ENCODE results near the gene FAF1. TPM values are rescaled to one million over a fixed set of nuclear protein-coding genes. Genes with fewer than 3 reads are reported as not detected.

Gene FAF1
- total and polyA plus RNA-seq, 2 of the 8 experiments (the other 6 are each of a cell fraction or from before 2014, with no cell fraction given), result 10.8 to 65.9 TPM

DNA sequence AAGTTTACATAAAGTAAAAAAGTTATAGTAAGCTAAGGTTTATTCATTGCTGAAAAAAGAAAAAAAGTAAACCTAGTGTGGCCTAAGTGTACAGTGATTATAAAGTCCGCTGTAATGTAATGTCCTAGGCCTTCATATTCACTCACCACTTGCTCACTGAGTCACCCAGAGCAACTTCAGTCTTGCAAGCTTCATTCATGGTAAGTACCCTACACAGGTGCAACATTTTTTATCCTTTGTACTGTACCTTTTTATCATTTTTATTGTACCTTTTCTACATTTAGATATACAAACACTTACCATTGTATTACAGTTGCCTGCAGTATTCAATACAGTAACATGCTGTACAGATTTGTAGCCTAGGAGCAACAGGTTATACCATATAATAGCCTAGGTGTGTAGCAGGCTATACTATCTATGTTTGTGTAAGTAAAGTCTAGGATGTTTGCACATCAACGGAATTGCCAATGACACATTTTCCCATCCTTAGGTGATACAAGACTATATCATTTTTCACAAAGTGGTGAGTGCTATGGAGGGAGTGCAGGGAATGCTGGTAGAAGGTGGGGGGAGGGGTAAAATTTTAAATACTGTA lies 478.8 kb downstream of the FAF1 start:
- no peaks in the 10 kb centered on the region for H3K27me3 ChIP-seq (replicated peaks in 1 of 4; ENCODE audit: control insufficient read depth in 3 of 4, extremely low read depth in 1 of 4, insufficient read depth in 3 of 4, low read length in 3 of 4)
- no peak overlapping the region for H4K91ac ChIP-seq (replicated peaks; ENCODE audit: insufficient read length, low read length)
- H3K56ac ChIP-seq (replicated peaks; ENCODE audit: insufficient read length, low read depth, low read length), result no peak overlapping the region
- DNase-seq (ENCODE audit: low read depth in 1 of 2, low spot score in 2 of 2) (no peak), FAIRE-seq (no peak)
- H3K9ac ChIP-seq (replicated peaks in 1 of 4; ENCODE audit: extremely low read depth in 1 of 4, low read depth in 3 of 4, low read length in 3 of 4), result no peak overlapping the region
- no peak overlapping the region for H3K4ac ChIP-seq (replicated peaks; ENCODE audit: insufficient read length, low read depth, low read length)
- H4K8ac ChIP-seq (ENCODE audit: extremely low read depth, insufficient read depth, low read length), result no peak overlapping the region
- H3K79me2 ChIP-seq (ENCODE audit: control insufficient read depth in 1 of 2, insufficient read depth in 2 of 2, low read length in 2 of 2), result no peaks in the 10 kb centered on the region
- no peak overlapping the region for H2BK120ac ChIP-seq (replicated peaks; ENCODE audit: low read depth, low read length)
- H3K18ac ChIP-seq (ENCODE audit: extremely low read depth, low read length), result no peak overlapping the region
- H3K23me2 ChIP-seq (ENCODE audit: low read depth, low read length), result no peaks in the 10 kb centered on the region
- no peak overlapping the region for H3K14ac ChIP-seq (ENCODE audit: insufficient read length)
- H3K9me3 ChIP-seq (ENCODE audit: insufficient read depth in 2 of 2, low read depth in 1 of 2, low read length in 1 of 2), result no peaks in the 10 kb centered on the region
- H3K79me1 ChIP-seq (ENCODE audit: low read depth, low read length), result no peaks in the 10 kb centered on the region
- no peak overlapping the region for H2AFZ ChIP-seq (ENCODE audit: low read length)
- H2BK15ac ChIP-seq (ENCODE audit: low read length), result no peak overlapping the region
- H2AK5ac ChIP-seq (ENCODE audit: low read depth, low read length), result no peak overlapping the region
- CTCF ChIA-PET (ENCODE audit: partially characterized antibody), result no interaction called here
- WGBS, 2 experiments (ENCODE audit: extremely low coverage in 1 of 2, insufficient coverage in 1 of 2, insufficient read length in 1 of 2, insufficient replicate concordance in 2 of 2, low coverage in 1 of 2, low lambda C conversion rate in 2 of 2, missing lambda C conversion rate in 1 of 2), result 89% methylated on average over 2 of the region's 2 CpGs; no CpG with 5 or more reads in 1 of the 2 experiments
- no peak overlapping the region for H2BK12ac ChIP-seq (ENCODE audit: low read depth, low read length)
- no peak overlapping the region for H3K23ac ChIP-seq (ENCODE audit: insufficient read length)
- peaks cover 0 to 4% (median 0%) of the 10 kb centered on the region in 4 experiments; a peak in 1 of 7 replicates for H3K4me1 ChIP-seq (replicated peaks in 1 of 4; ENCODE audit: control insufficient read depth in 3 of 4, insufficient read depth in 4 of 4, low read length in 3 of 4)
- no peaks in the 10 kb centered on the region for H3K36me3 ChIP-seq (ENCODE audit: control insufficient read depth in 2 of 4, insufficient read depth in 4 of 4, low read length in 3 of 4)
- POLR2A ChIA-PET (ENCODE audit: partially characterized antibody), result no interaction called here
- no peak overlapping the region for H3K4me3 ChIP-seq (ENCODE audit: extremely low read depth in 1 of 4, insufficient read depth in 2 of 4, low read depth in 3 of 4, low read length in 4 of 4)
- H3K27ac ChIP-seq (ENCODE audit: low read depth, low read length), result no peak overlapping the region
- no peak overlapping the region for H3K4me2 ChIP-seq (ENCODE audit: insufficient read depth in 1 of 2, low read depth in 2 of 2, low read length in 2 of 2)
- no peaks in the 10 kb centered on the region for H4K20me1 ChIP-seq (replicated peaks in 1 of 2; ENCODE audit: control insufficient read depth in 1 of 2, insufficient read depth in 2 of 2, low read length in 2 of 2)
- no peak overlapping the region for H4K5ac ChIP-seq (ENCODE audit: insufficient read length, low read depth, low read length)
- no peak overlapping the region for H2BK5ac ChIP-seq (ENCODE audit: low read depth, low read length)
- H2BK20ac ChIP-seq (ENCODE audit: low read length), result no peak overlapping the region

All from H1 (cell line).